ENCODE data around the gene HYOU1. TPM values are rescaled to one million over a fixed set of nuclear protein-coding genes. Genes with fewer than 3 reads are reported as not detected.
A peak's percentile ranks its signal among the peaks of the same experiment; 100 is the strongest.

The HYOU1 gene
- total RNA-seq, 1 experiment from 2014 or later: 117 TPM

GRCh38 chr11:119055901-119056300 lies 1.1 kb downstream of the HYOU1 start:
- peaks cover 17% of the 10 kb centered on the region; the same call in 1 of the 2 replicates for H3F3A ChIP-seq (ENCODE audit: insufficient read depth, low read depth)
- CTCF ChIA-PET: interaction anchor here (0.5 to 1.0 kb wide), 5 partner anchors 11 to 795 kb away, joined by 3 to 4 read pairs (median 3); partner anchors contain the start of gene VPS11
- peaks cover 14% of the 10 kb centered on the region for H3K4me1 ChIP-seq (replicated peaks; ENCODE audit: insufficient read depth)
- DNase-seq: peak in 1 of 2 experiments; percentile 47
- intact Hi-C loops (cut with micrococcal nuclease; ENCODE audit: unreplicated experiment): loop anchor here (2.0 kb wide), 2 partner anchors 39 to 141 kb away; a partner anchor contains a TSS
- H3K27me3 ChIP-seq (ENCODE audit: insufficient read depth, low read depth): no peaks in the 10 kb centered on the region
- peak overlapping the region; percentile 98 for H3K4me2 ChIP-seq
- H3K27ac ChIP-seq: peak overlapping the region; percentile 95
- H3K9me3 ChIP-seq (ENCODE audit: insufficient read depth, low read depth): no peaks in the 10 kb centered on the region
- H2AFZ ChIP-seq: no peak overlapping the region
- no TSS peak for BruUV-seq (replicated peaks)
- peaks cover 11% of the 10 kb centered on the region; the same call in 1 of the 2 replicates for H4K20me1 ChIP-seq (ENCODE audit: insufficient read depth)
- H3K79me2 ChIP-seq (ENCODE audit: low read depth): peaks cover 31% of the 10 kb centered on the region
- POLR2A ChIA-PET (ENCODE audit: unreplicated experiment): interaction anchor here (0.6 to 0.8 kb wide), 3 partner anchors 28 to 268 kb away, joined by 5 to 9 read pairs (median 6); no protein-coding TSS in a partner anchor
- H3K4me3 ChIP-seq: peak overlapping the region; percentile 90
- TF ChIP-seq, protein P1, sequence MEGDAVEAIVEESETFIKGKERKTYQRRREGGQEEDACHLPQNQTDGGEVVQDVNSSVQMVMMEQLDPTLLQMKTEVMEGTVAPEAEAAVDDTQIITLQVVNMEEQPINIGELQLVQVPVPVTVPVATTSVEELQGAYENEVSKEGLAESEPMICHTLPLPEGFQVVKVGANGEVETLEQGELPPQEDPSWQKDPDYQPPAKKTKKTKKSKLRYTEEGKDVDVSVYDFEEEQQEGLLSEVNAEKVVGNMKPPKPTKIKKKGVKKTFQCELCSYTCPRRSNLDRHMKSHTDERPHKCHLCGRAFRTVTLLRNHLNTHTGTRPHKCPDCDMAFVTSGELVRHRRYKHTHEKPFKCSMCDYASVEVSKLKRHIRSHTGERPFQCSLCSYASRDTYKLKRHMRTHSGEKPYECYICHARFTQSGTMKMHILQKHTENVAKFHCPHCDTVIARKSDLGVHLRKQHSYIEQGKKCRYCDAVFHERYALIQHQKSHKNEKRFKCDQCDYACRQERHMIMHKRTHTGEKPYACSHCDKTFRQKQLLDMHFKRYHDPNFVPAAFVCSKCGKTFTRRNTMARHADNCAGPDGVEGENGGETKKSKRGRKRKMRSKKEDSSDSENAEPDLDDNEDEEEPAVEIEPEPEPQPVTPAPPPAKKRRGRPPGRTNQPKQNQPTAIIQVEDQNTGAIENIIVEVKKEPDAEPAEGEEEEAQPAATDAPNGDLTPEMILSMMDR (conservative IDR thresholded peaks at IDR 0.05): 0 out of 2 replicates have a peak, but pooled peaks have one; percentile 31
- TF ChIP-seq EZH2 (IDR thresholded peaks at IDR 0.05; ENCODE audit: low read depth): no peak
- no peaks in the 10 kb centered on the region for H3K9me2 ChIP-seq (ENCODE audit: insufficient read depth)
- peaks cover 37% of the 10 kb centered on the region for H3K36me3 ChIP-seq (ENCODE audit: low read depth)

DNA sequence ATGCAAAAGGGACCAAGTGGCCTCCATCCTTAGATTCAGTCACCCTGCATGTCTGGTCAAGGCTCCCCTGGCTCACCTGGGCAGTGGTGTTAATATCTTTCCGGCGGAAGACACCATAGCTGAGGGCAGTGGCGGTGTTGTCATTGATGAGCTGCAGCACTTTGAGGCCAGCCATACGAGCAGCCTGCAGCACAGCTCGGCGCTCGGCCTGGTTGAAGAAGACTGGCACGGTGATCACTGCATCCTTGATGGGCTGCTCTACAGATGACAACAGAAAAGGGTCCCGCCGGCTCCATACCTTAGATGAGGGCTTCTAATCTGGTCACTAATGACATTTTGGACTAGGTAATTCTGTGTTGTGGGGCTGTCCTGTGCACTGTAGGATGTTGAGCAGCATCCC lies 2.6 kb downstream of the HYOU1 start:
- POLR2A ChIA-PET (ENCODE audit: unreplicated experiment): no interaction called here
- Histone ChIP-seq H3K9me3 (ENCODE audit: insufficient read depth, low read depth) (no peaks in the 10 kb centered on the region), H3K36me3 (ENCODE audit: low read depth) (peaks cover 43% of the 10 kb centered on the region), H3F3A (ENCODE audit: insufficient read depth, low read depth) (peaks cover 17% of the 10 kb centered on the region; the same call in 1 of the 2 replicates), H3K27me3 (ENCODE audit: insufficient read depth, low read depth) (no peaks in the 10 kb centered on the region), H4K20me1 (ENCODE audit: insufficient read depth) (peaks cover 11% of the 10 kb centered on the region; the same call in 1 of the 2 replicates), H3K4me1 (replicated peaks; ENCODE audit: insufficient read depth) (peaks cover 14% of the 10 kb centered on the region), H3K4me2 (no peak overlapping the region), H3K79me2 (ENCODE audit: low read depth) (peaks cover 31% of the 10 kb centered on the region), H2AFZ (no peak overlapping the region), H3K4me3 (no peak overlapping the region), H3K27ac (no peak overlapping the region), H3K9me2 (ENCODE audit: insufficient read depth) (no peaks in the 10 kb centered on the region)
- no peak for DNase-seq
- BruUV-seq (replicated peaks): no TSS peak
- TF ChIP-seq, protein P1 (conservative IDR thresholded peaks at IDR 0.05): no peak
- TF ChIP-seq EZH2 (IDR thresholded peaks at IDR 0.05; ENCODE audit: low read depth): no peak
- intact Hi-C loops (cut with micrococcal nuclease; ENCODE audit: unreplicated experiment): no loop called here
- CTCF ChIA-PET: no interaction called here

DNA sequence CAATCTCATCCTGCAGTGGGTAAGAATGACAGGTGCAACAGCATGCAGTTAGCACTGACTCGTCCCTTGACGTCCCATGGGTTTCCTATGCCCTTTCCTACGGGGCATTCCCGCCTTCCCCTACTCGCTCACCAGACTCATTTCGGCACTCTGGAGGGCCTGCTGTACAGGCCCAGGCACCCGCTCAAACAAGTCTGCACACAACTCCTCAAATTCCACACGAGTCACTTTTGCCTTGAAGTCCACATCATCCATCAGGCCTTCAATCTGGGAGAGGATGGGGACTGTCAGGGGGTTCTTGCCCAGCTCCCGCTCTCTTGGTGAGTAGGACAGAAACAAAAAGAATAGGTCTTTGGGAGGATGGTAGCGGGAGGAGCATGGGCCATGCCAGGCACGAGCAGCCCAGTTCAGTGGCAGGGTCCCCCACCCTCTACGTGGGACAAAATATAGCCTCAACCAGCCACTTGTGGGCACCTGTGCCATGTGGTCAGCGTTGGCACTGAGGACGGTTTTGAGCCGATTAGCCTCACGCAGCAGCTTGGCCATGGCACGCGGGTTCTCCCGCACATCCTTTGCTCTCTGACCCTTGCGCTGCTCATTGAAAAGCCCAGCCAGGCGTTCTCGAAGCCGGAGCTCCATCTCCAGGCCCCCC lies 4.7 kb downstream of the HYOU1 start:
- H3F3A ChIP-seq (ENCODE audit: insufficient read depth, low read depth): 0 out of 2 replicates have a peak, but pooled peaks cover 5% of the 10 kb centered on the region
- no peak for DNase-seq
- intact Hi-C loops (cut with micrococcal nuclease; ENCODE audit: unreplicated experiment): no loop called here
- H3K4me1 ChIP-seq (replicated peaks; ENCODE audit: insufficient read depth): peaks cover 8% of the 10 kb centered on the region
- no peak overlapping the region for H3K27ac ChIP-seq
- no peaks in the 10 kb centered on the region for H3K27me3 ChIP-seq (ENCODE audit: insufficient read depth, low read depth)
- H2AFZ ChIP-seq: no peak overlapping the region
- peaks cover 58% of the 10 kb centered on the region for H3K36me3 ChIP-seq (ENCODE audit: low read depth)
- POLR2A ChIA-PET (ENCODE audit: unreplicated experiment): no interaction called here
- no peak overlapping the region for H3K4me3 ChIP-seq
- H4K20me1 ChIP-seq (ENCODE audit: insufficient read depth): peaks cover 11% of the 10 kb centered on the region; the same call in 1 of the 2 replicates
- BruUV-seq (replicated peaks): no TSS peak
- CTCF ChIA-PET: no interaction called here
- H3K9me3 ChIP-seq (ENCODE audit: insufficient read depth, low read depth): no peaks in the 10 kb centered on the region
- no peak overlapping the region for H3K4me2 ChIP-seq
- TF ChIP-seq EZH2 (IDR thresholded peaks at IDR 0.05; ENCODE audit: low read depth): no peak
- TF ChIP-seq, protein P1 (conservative IDR thresholded peaks at IDR 0.05): no peak
- no peaks in the 10 kb centered on the region for H3K9me2 ChIP-seq (ENCODE audit: insufficient read depth)
- H3K79me2 ChIP-seq (ENCODE audit: low read depth): peaks cover 25% of the 10 kb centered on the region
